ENCODE data around the gene STXBP6. TPM values are rescaled to one million over a fixed set of nuclear protein-coding genes. Genes with fewer than 3 reads are reported as not detected.

The STXBP6 gene
- polyA plus RNA-seq, 1 donor from 2014 or later: 14.6 TPM

- Histone ChIP-seq H3K36me3 (ENCODE audit: insufficient read depth, low read length) (no peaks in the 10 kb centered on the region), H3K79me2 (replicated peaks; ENCODE audit: insufficient read depth, low read length) (no peaks in the 10 kb centered on the region), H3K9ac (ENCODE audit: low read length) (no peak overlapping the region), H4K20me1 (ENCODE audit: insufficient read depth) (no peaks in the 10 kb centered on the region), H3K27me3 (ENCODE audit: insufficient read depth, low read depth, low read length) (no peaks in the 10 kb centered on the region), H3K4me3 (ENCODE audit: low read length) (no peak overlapping the region), H3F3A (ENCODE audit: insufficient read depth, low read length, poor library complexity, severe bottlenecking) (no peaks in the 10 kb centered on the region), H3K27ac (ENCODE audit: low read length) (peak overlapping the region; percentile 62), H3K9me3 (ENCODE audit: low read length) (no peaks in the 10 kb centered on the region), H2AFZ (ENCODE audit: low read depth, low read length) (no peak overlapping the region), H3K9me2 (ENCODE audit: insufficient read depth, low read length) (no peaks in the 10 kb centered on the region), H3K4me2 (ENCODE audit: low read length) (no peak overlapping the region)
- TF ChIP-seq EZH2 (IDR thresholded peaks at IDR 0.05; ENCODE audit: borderline replicate concordance, insufficient read depth, low read length, poor library complexity, severe bottlenecking) (no peak), REST (IDR thresholded peaks at IDR 0.05; ENCODE audit: borderline replicate concordance) (no peak), MXI1 (conservative IDR thresholded peaks at IDR 0.05; ENCODE audit: poor library complexity, severe bottlenecking) (no peak), POLR2AphosphoS5 (IDR thresholded peaks at IDR 0.05) (no peak), TAF1 (IDR thresholded peaks at IDR 0.05; ENCODE audit: low read depth) (no peak), CTCF (IDR thresholded peaks at IDR 0.05; ENCODE audit: poor library complexity, severe bottlenecking) (no peak), EP300 (conservative IDR thresholded peaks at IDR 0.05; ENCODE audit: poor library complexity, severe bottlenecking) (no peak), SMC3 (conservative IDR thresholded peaks at IDR 0.05; ENCODE audit: poor library complexity) (no peak), RAD21 (conservative IDR thresholded peaks at IDR 0.05) (no peak)
Observed at GRCh38 chr14:25010471-25010870, 39.5 kb downstream of the STXBP6 start.

GRCh38 chr14:25009891-25010290 lies 40.1 kb downstream of the STXBP6 start:
- no peaks in the 10 kb centered on the region for H4K20me1 ChIP-seq (ENCODE audit: insufficient read depth)
- TF ChIP-seq TAF1 (IDR thresholded peaks at IDR 0.05; ENCODE audit: low read depth) (no peak), EZH2 (IDR thresholded peaks at IDR 0.05; ENCODE audit: borderline replicate concordance, insufficient read depth, low read length, poor library complexity, severe bottlenecking) (no peak), REST (IDR thresholded peaks at IDR 0.05; ENCODE audit: borderline replicate concordance) (no peak), POLR2AphosphoS5 (IDR thresholded peaks at IDR 0.05) (no peak), RAD21 (conservative IDR thresholded peaks at IDR 0.05) (no peak), MXI1 (conservative IDR thresholded peaks at IDR 0.05; ENCODE audit: poor library complexity, severe bottlenecking) (no peak), SMC3 (conservative IDR thresholded peaks at IDR 0.05; ENCODE audit: poor library complexity) (no peak), EP300 (conservative IDR thresholded peaks at IDR 0.05; ENCODE audit: poor library complexity, severe bottlenecking) (no peak), CTCF (IDR thresholded peaks at IDR 0.05; ENCODE audit: poor library complexity, severe bottlenecking) (no peak)
- no peaks in the 10 kb centered on the region for H3K36me3 ChIP-seq (ENCODE audit: insufficient read depth, low read length)
- H3K4me3 ChIP-seq (ENCODE audit: low read length): no peak overlapping the region
- no peak overlapping the region for H3K4me2 ChIP-seq (ENCODE audit: low read length)
- H3K27ac ChIP-seq (ENCODE audit: low read length): no peak overlapping the region
- H3K9me3 ChIP-seq (ENCODE audit: low read length): no peaks in the 10 kb centered on the region
- H2AFZ ChIP-seq (ENCODE audit: low read depth, low read length): no peak overlapping the region
- no peaks in the 10 kb centered on the region for H3K9me2 ChIP-seq (ENCODE audit: insufficient read depth, low read length)
- H3K27me3 ChIP-seq (ENCODE audit: insufficient read depth, low read depth, low read length): no peaks in the 10 kb centered on the region
- H3F3A ChIP-seq (ENCODE audit: insufficient read depth, low read length, poor library complexity, severe bottlenecking): no peaks in the 10 kb centered on the region
- no peaks in the 10 kb centered on the region for H3K79me2 ChIP-seq (replicated peaks; ENCODE audit: insufficient read depth, low read length)
- H3K9ac ChIP-seq (ENCODE audit: low read length): no peak overlapping the region

All from neural cell (in vitro differentiated cells).